OCI-LY7 (cell line): ENCODE results near the gene KIF26A.

Source experiments
- CTCF ChIP-seq: fragments of 200-600 bp; sonication (generic); conservative IDR thresholded peaks from 2 replicates; pipeline ENCODE4 v1.5.1; 2014; ENCODE audit warnings: mild to moderate bottlenecking, antibody characterized with exemption, low read length, moderate library complexity, mixed read lengths
- EZH2phosphoT487 ChIP-seq: fragments of 200-600 bp; sonication (generic); IDR thresholded peaks from 2 replicates; pipeline ENCODE4 v1.6.1; 2018; ENCODE audit warnings: low read depth, borderline replicate concordance, mild to moderate bottlenecking, mixed run types, antibody characterized with exemption, low read length, moderate library complexity, mixed read lengths

- no peak for TF ChIP-seq CTCF
- no peak for TF ChIP-seq EZH2phosphoT487
Measured at GRCh38 chr14:104093366-104094055, 44.9 kb upstream of the KIF26A start.
